SK-N-SH treated with all-trans-retinoic acid at 6 μM for 48 hours (cell line): Measurements from ENCODE around the gene RPS6KB2.

Experiments used
- GLIS3 ChIP-seq: fragments of 250-450 bp; sonication (Bioruptor Pico); IDR thresholded peaks from 2 replicates; pipeline ENCODE4 v1.5.0; 2020; ENCODE audit warnings: mild to moderate bottlenecking, moderate library complexity
- PATZ1 ChIP-seq: fragments of 250-450 bp; sonication (Bioruptor Pico); IDR thresholded peaks from 2 replicates; pipeline ENCODE4 v1.8.0; 2020; ENCODE audit warnings: mild to moderate bottlenecking, moderate library complexity, borderline replicate concordance
- ZC3H10 ChIP-seq: fragments of 250-450 bp; sonication (Bioruptor Pico); IDR thresholded peaks from 2 replicates; pipeline ENCODE4 v1.5.1; 2021; ENCODE audit warnings: mild to moderate bottlenecking, moderate library complexity
- ZNF70 ChIP-seq: fragments of 450-650 bp; formaldehyde crosslinking; IDR thresholded peaks from 2 replicates; pipeline ENCODE4 v1.5.0; 2020; ENCODE audit warnings: mild to moderate bottlenecking, moderate library complexity

GRCh38 chr11:67393990-67394389 is 34.3 kb upstream of the RPS6KB2 start:
- no peak for TF ChIP-seq PATZ1 (CRISPR knock-in tag)
- TF ChIP-seq ZNF70 (CRISPR knock-in tag), result no peak
- TF ChIP-seq GLIS3, result no peak
- no peak for TF ChIP-seq ZC3H10
